Measurements from ENCODE around the gene VPS11.

GRCh38 chr11:119116601-119117000 is 49.0 kb downstream of the VPS11 start:
- TF ChIP-seq CTCF (conservative IDR thresholded peaks at IDR 0.05; ENCODE audit: low read length) (no peak), EZH2phosphoT487 (IDR thresholded peaks at IDR 0.05; ENCODE audit: borderline replicate concordance, low read depth, low read length) (no peak)

Data from OCI-LY7 (cell line).